H7 (cell line): Measurements from ENCODE around the gene SORCS2. TPM values are rescaled to one million over a fixed set of nuclear protein-coding genes. Genes with fewer than 3 reads are reported as not detected.

Experiments used
- DNase-seq: peaks from one replicate; pipeline ENCODE4 v3.0.0; 2012
- H3K27me3 ChIP-seq: 2 replicates; pipeline ENCODE4 v1.6.0; 2011; ENCODE audit warnings: mild to moderate bottlenecking, low read length; ENCODE audit not compliant: control insufficient read depth, insufficient read depth
- H3K36me3 ChIP-seq: replicated peaks from 2 replicates; pipeline ENCODE4 v1.5.1; 2011; ENCODE audit warnings: low read length; ENCODE audit not compliant: control insufficient read depth, insufficient read depth
- H3K4me3 ChIP-seq: 2 replicates; pipeline ENCODE4 v1.5.1; 2011; ENCODE audit warnings: low read depth, mild to moderate bottlenecking, control low read depth, low read length, moderate library complexity; ENCODE audit not compliant: insufficient read depth
- total RNA-seq: library from RNA; depleted of rRNA; stranded (reverse); fragments of >200 nt; shearing (Covaris generic); gene quantifications from 2 replicates; pipeline ENCODE4 v1.2.3, GENCODE V29; 2014

SORCS2 gene
- total RNA-seq, 1 experiment from 2014 or later: 2.0 TPM

DNA sequence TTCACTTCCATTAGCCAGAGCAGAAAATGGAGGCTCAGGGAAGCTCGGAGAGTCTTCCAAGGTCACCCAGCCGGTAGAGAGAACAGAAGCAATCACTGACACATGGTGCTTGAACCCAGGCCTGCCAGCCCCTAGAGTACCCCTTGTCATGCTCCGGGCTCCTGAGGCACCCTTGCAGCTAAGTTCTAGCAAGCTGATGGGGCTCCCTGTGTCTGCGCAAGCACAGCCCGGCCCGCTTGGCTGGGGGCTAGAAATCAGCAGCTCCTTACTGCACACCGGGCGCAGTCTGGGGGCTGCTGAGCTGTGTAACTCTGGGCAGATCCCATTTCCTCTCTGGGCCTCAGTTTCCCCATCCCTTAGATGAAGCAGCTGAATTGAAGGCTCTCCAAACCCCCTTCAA lies 344.5 kb downstream of the SORCS2 start:
- Histone ChIP-seq H3K4me3 (no peak overlapping the region), H3K27me3 (no peaks in the 10 kb centered on the region), H3K36me3 (no peaks in the 10 kb centered on the region)
- no peak for DNase-seq

DNA sequence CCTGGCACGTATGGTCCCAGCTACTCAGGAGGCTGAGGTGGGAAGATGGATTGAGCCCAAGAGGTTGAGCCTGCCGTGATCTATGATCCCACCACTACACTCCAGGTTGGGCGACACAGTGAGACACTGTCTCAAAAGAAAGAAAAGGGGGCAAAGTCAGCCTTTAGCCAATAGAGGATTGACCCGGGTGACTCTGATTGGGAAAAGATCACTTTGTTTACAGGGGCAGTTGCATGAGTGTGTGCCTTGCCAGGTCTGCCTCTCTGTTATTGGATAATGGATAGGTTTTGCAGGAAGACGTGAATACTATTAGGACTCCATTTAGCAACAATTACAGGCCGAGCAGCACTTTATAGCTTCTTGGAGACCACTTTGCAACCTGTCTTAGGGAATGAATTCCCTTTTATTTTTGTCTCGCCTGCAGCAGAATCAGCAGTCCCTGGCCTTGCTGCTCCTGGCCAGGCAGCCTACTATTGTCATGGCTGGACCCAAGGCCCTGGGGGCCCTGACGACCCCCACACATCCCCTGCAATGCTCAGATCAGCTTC lies 345.6 kb downstream of the SORCS2 start:
- Histone ChIP-seq H3K4me3 (no peak overlapping the region), H3K27me3 (no peaks in the 10 kb centered on the region), H3K36me3 (no peaks in the 10 kb centered on the region)
- DNase-seq: no peak

DNA sequence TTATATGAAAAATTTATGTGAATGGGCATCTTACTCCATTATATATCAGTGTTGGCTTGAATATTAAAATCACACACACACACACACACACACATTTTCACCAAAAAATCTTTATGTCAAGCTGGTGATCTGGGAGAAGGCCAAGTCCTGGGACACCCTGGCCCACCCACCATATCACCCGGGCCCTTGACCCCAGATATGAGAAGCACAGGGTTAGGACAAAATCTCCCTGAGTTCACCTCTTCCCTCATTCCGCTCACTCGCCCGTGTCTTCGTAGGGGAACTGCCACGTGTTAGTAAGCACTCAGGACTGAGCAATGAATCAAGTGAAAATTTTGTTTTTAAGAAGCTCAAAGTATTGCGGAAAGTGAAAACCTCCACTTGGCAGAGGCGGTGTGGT lies 346.2 kb downstream of the SORCS2 start:
- DNase-seq: peak; percentile 27
- Histone ChIP-seq H3K36me3 (no peaks in the 10 kb centered on the region), H3K4me3 (no peak overlapping the region), H3K27me3 (no peaks in the 10 kb centered on the region)

DNA sequence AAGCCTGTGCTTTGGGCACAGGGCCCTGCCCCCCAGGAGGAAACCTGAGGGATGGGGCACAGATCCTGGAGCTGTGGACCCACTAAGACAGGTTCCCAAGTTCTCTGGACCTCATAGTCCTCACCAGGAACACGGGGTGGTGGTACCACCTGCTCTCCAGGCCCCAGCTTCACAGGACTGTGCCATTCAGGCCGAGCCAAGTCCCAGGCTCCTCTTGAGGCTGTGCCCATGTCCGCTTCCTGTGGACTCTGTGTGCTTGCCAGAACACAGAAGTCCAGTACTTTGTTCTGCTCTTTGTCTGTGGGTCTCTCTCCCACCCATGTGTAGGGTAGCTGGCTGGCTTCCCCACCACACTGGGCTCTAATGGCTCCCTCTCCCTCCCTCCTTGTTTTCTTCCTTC lies 346.8 kb downstream of the SORCS2 start:
- DNase-seq: no peak
- Histone ChIP-seq H3K27me3 (no peaks in the 10 kb centered on the region), H3K4me3 (peak overlapping the region; percentile 7; the same call in 1 of the 2 replicates), H3K36me3 (no peaks in the 10 kb centered on the region)

DNA sequence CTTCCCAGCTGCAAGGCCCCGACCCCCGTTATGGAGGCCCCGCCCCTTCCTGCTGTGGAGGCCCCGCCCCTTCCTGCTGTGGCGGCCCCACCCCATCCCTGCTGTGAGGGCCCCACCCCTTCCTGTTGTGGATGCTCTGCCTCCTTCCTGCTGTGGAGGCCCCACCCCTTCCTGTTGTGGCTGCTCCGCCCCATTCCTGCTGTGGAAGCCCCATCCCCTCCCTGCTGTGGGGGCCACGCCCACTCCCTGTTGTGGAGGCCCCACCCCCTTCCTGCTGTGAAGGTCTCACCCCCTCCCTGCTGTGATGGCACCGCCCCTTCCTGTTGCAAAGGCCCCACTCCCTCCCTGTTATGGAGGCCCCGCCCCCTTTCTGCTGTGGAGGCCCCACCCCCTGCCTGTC lies 347.3 kb downstream of the SORCS2 start:
- H3K36me3 ChIP-seq: no peaks in the 10 kb centered on the region
- peak; percentile 90 for DNase-seq
- no peaks in the 10 kb centered on the region for H3K27me3 ChIP-seq
- no peak overlapping the region for H3K4me3 ChIP-seq

DNA sequence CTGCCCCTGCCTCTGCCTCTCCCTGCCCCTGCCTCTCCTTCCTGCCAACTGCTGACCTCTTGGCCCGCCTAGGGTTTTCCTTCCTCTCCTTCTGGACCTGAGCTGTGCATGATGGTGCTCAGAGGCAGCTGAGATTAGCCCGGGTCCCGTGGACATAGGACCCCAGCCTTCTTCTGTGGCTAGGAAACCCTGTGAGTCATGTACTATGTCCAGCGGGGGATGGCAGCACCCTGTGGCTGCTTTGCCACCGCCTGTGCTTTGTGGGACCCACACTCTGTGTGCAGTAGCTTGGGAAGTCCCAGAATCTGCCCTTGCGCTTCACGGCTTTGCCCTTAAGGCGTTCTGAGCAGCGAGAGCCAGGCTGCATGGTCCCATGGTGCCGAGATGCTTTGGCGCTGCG lies 347.9 kb downstream of the SORCS2 start:
- no peak overlapping the region for H3K4me3 ChIP-seq

DNA sequence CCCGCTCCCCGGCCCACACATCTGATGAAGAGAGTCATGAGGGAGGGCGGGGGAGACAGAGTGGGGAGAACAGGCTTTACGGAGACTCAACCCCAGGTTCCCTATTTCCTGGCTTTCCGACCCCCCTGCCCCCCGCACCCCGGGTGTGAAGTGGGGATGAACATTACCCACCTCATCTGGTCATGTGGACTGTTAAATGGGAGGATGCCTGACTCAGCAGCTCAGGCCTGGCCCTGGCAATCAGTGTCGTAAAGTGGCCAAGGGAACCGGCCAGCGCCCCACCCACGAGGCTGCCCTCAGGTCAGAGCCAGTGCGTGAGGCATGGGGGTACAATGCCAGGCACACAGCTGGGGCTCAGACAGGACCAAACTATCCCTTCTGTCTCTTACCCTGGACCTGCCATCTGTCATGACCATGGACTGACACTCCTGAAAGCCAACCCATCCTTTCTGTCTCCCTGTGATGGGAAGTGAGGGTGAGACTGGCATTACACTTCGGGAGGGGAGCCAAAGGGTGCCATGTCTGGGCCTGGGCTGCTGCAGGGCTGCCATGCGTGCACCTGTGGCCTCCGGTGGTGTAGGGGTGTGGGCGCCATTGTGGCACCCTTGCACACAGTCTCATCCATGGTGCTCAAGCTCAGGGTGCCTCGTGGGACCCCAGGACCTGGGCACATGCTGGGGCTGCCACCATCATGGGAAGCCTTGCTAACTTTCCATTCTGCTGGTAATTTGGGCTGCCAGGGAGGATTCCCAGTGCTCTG lies 348.5 kb downstream of the SORCS2 start:
- no peak for DNase-seq
- Histone ChIP-seq H3K27me3 (no peaks in the 10 kb centered on the region), H3K4me3 (no peak overlapping the region), H3K36me3 (no peaks in the 10 kb centered on the region)

More for the DNA sequence above, 347.9 kb downstream of the SORCS2 start:
- H3K27me3 ChIP-seq: no peaks in the 10 kb centered on the region
- no peak for DNase-seq
- H3K36me3 ChIP-seq: no peaks in the 10 kb centered on the region

DNA sequence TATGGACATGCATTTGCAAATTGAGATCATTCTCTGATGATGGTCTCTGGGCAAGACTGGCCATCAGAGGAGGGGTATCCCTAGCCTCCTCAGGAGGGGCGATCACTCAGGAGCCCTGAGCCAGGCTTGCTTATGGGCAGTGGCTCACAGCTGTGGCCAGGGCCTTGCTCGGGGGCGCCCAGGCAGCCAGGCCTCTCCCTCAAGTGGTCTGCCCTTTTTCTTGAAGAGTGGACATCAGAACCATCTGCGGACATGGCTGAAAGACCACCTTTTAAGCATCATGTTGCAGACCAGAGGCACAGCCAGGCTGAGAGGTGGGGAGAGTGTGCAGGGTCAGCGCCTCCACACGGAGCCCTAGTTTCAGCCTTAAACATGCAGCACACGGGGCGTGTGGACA lies 349.1 kb downstream of the SORCS2 start:
- Histone ChIP-seq H3K36me3 (no peaks in the 10 kb centered on the region), H3K4me3 (no peak overlapping the region), H3K27me3 (no peaks in the 10 kb centered on the region)
- no peak for DNase-seq

GRCh38 chr4:7542781-7543180 lies 350.4 kb downstream of the SORCS2 start:
- no peak overlapping the region for H3K4me3 ChIP-seq
- H3K36me3 ChIP-seq: no peaks in the 10 kb centered on the region
- no peak for DNase-seq
- H3K27me3 ChIP-seq: no peaks in the 10 kb centered on the region

- no peaks in the 10 kb centered on the region for H3K27me3 ChIP-seq
- peak; percentile 51 for DNase-seq
- no peaks in the 10 kb centered on the region for H3K36me3 ChIP-seq
- no peak overlapping the region for H3K4me3 ChIP-seq
Observed at GRCh38 chr4:7546152-7546808, 353.9 kb downstream of the SORCS2 start.

DNA sequence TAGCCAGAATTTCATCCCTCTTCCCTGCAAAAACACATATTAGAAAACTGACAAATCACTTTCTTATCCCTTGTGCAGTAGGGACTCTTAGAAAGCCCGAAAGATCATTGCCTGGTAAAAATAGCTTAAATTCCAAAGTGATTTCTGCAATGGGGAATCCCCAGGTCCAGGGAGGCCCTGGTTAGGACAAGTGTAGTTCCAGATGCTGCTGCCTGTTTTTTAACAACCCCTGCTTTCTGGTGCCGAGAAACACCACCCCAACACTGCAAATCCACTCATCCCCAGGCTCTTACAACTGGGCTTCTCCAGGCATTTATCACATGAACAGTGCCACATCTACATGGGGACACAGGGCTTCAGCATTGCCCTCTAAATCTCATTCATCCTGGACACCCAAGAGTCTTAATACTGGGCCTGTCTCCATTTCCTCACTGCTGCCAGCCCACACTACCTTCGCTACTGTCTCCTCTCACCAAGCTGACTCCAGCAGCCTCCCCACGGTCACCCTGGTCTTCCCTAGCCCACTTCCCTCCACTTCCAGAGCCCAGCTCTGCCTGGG lies 354.6 kb downstream of the SORCS2 start:
- no peaks in the 10 kb centered on the region for H3K36me3 ChIP-seq
- H3K27me3 ChIP-seq: no peaks in the 10 kb centered on the region
- no peak overlapping the region for H3K4me3 ChIP-seq
- no peak for DNase-seq

- H3K36me3 ChIP-seq: no peaks in the 10 kb centered on the region
- DNase-seq: no peak
- H3K27me3 ChIP-seq: no peaks in the 10 kb centered on the region
- H3K4me3 ChIP-seq: no peak overlapping the region
Observed at GRCh38 chr4:7547368-7548040, 355.2 kb downstream of the SORCS2 start.

DNA sequence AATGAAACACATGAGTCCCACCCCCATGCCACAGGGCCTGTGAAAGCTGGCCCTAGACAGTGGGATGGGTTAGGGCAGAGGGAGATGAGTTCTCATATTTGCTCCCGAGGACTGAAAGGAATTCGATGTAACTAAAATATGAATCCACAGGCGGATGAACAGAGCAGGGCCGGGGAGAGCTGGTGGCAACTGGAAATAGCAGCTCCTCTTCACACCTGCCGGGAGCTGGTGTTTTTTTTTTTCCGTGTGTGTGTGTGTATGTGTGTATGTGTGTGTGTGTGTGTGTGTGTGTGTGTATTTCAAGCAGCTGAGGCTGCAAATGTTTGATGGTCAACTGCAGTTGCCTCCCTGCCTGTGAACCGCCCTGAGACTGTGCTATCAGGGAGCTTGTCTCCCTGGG lies 357.5 kb downstream of the SORCS2 start:
- H3K27me3 ChIP-seq: no peaks in the 10 kb centered on the region
- H3K36me3 ChIP-seq: no peaks in the 10 kb centered on the region
- no peak for DNase-seq
- no peak overlapping the region for H3K4me3 ChIP-seq

DNA sequence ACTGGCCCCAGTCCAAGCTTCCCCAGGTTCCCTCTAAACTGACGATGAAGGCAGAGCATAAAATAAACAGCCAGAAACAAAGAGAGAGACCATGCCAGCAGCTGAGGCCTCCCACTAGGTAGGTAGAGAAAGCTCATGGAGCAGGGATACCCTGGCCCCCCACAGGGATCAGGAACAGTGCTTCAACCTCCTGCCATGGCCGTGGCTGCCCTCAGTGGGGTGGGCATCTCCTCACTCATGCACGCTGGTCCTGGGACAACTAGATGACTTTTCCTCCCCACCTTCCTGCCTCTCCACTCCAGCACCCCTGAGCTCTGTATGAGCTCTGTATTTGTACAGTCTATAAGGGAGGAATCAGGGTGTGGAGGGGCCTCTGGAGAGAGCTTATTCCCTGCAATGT lies 360.1 kb downstream of the SORCS2 start:
- DNase-seq: no peak
- no peaks in the 10 kb centered on the region for H3K27me3 ChIP-seq
- H3K36me3 ChIP-seq: no peaks in the 10 kb centered on the region
- H3K4me3 ChIP-seq: no peak overlapping the region
